ENCODE data around the gene OR2M4.

GRCh38 chr1:248243204-248243603 lies 12.0 kb downstream of the OR2M4 start:
- TF ChIP-seq POLR2AphosphoS5 (IDR thresholded peaks at IDR 0.05; ENCODE audit: low read depth, low read length) (no peak), TAF1 (IDR thresholded peaks at IDR 0.05; ENCODE audit: borderline replicate concordance, insufficient read depth, low read length) (no peak), FOXP2 (optimal IDR thresholded peaks at IDR 0.05; ENCODE audit: borderline replicate concordance, extremely low read depth, extremely low read length, insufficient read depth) (no peak), REST (IDR thresholded peaks at IDR 0.05; ENCODE audit: insufficient read depth in 1 of 2, low read depth in 2 of 2, low read length in 2 of 2) (no peak), SIN3A (IDR thresholded peaks at IDR 0.05; ENCODE audit: borderline replicate concordance, insufficient read depth, low read length) (no peak)

Data from PFSK-1 (cell line).